Measurements from ENCODE around the gene TTC7B.

DNA sequence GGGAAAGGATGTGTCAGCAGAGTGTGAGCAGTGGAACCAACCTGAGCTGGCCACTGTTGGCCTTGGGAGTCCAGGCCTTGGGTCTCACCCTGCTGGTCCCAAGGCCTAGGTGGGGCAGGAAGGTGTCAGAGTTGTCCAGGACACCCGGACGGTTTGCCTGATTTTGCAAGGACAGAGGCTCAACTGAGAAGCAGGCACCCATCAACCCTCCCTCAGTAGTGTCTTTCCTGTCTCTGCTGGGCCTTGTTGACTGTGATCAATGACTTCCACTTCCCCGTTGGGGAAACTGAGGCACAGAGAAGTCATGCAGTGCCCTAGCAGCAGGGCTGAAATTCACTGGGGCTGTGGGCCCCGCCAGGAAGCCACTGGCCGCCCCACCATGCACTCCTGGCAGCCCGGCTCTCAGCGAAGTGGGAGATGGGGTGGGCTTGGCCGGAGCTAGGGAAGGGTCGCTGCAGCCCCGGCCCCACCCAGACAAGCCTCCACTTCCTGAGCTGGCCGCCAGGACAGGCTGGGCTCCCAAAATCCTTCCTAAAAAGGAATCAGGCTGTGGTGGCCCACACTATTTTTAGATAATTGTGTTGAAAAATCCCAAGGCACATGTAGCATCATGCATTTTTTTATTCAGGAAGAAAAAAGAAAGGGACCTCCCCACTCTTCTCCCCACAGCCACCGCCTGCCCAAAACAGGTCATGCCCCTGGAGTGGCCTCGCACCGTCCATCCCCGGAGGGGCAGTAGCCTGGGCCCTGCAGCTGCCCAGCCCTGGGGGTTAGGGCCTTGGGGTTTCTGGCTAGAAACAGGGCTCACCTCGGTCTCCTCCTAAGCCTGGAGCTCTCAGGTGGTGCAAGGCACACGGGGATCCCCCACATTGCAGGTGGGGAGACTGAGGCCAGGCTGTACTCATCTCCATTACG, 292.0 kb downstream of the TTC7B start:
- TF ChIP-seq, protein P1, sequence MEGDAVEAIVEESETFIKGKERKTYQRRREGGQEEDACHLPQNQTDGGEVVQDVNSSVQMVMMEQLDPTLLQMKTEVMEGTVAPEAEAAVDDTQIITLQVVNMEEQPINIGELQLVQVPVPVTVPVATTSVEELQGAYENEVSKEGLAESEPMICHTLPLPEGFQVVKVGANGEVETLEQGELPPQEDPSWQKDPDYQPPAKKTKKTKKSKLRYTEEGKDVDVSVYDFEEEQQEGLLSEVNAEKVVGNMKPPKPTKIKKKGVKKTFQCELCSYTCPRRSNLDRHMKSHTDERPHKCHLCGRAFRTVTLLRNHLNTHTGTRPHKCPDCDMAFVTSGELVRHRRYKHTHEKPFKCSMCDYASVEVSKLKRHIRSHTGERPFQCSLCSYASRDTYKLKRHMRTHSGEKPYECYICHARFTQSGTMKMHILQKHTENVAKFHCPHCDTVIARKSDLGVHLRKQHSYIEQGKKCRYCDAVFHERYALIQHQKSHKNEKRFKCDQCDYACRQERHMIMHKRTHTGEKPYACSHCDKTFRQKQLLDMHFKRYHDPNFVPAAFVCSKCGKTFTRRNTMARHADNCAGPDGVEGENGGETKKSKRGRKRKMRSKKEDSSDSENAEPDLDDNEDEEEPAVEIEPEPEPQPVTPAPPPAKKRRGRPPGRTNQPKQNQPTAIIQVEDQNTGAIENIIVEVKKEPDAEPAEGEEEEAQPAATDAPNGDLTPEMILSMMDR (IDR thresholded peaks at IDR 0.05; ENCODE audit: borderline replicate concordance, extremely low read depth, low read length, poor library complexity, severe bottlenecking), result no peak
- TF ChIP-seq EZH2 (IDR thresholded peaks at IDR 0.05; ENCODE audit: borderline replicate concordance, low read depth, low read length, severe bottlenecking), result no peak
